Umbilical cord (tissue), 2 donors: ENCODE results near the gene FAM43A. TPM values are rescaled to one million over a fixed set of nuclear protein-coding genes. Genes with fewer than 3 reads are reported as not detected.

Source experiments
- DNase-seq: peaks from one replicate; pipeline ENCODE4 v3.0.0-alpha.2; 2015; ENCODE audit warnings: low spot score
- total RNA-seq: library from RNA; depleted of rRNA; stranded (reverse); fragments of >200 nt; gene quantifications from one replicate; pipeline ENCODE4 v1.2.3, GENCODE V29; 2014; ENCODE audit warnings: low replicate concordance; ENCODE audit not compliant: insufficient read depth

Gene FAM43A
- total RNA-seq, 1 donor from 2014 or later: 31.8 TPM

GRCh38 chr3:194707147-194707540, 21.5 kb downstream of the FAM43A start:
- DNase-seq: no peak

DNA sequence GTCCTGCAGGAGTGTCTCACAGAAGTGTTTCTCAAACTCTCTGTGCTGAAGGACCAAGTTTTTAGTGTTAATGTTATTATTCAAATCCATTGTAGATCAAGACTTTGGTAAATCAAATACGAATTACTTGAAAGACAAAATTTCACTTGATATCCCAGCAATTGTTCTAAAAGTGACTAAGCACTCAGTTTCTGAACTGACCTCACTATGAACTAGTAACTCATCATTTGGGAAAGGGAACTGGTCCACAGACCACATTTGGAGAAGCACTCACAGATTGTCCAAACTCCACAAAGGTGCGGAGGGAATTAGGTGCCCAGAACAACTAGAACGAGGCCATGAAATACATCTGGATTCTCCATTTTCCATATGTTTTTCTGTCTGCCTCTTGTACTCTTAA, 25.6 kb downstream of the FAM43A start:
- no peak for DNase-seq

GRCh38 chr3:194711913-194712312, 26.2 kb downstream of the FAM43A start:
- DNase-seq: peak; percentile 74

- no peak for DNase-seq
These were observed 27.8 kb downstream of the FAM43A start for GRCh38 chr3:194713299-194714136.

DNA sequence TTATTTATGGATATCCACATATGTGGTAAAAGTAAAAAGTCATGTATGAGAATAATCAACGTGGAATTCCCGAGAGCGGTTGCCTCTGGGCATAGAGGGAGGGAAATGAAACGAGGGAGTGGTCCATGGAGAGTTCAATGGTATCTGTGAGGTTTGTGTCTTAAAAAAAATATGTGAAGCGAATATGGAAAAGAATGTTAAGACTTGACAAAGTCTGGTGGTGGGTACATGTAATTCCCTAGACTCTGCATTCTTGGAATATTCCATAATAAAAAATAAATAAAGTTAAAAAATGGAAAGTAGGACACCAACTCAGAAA, 28.4 kb downstream of the FAM43A start:
- DNase-seq: no peak

- no peak for DNase-seq
These were observed 28.9 kb downstream of the FAM43A start for GRCh38 chr3:194714564-194714963.

- no peak for DNase-seq
These were observed 29.5 kb downstream of the FAM43A start for GRCh38 chr3:194715022-194715800.

- DNase-seq: no peak
These were observed 32.4 kb downstream of the FAM43A start for GRCh38 chr3:194718079-194718478.

- DNase-seq: no peak
These were observed 34.4 kb downstream of the FAM43A start for GRCh38 chr3:194720048-194720447.

- DNase-seq: no peak
These were observed 38.3 kb downstream of the FAM43A start for GRCh38 chr3:194723846-194724618.

GRCh38 chr3:194725346-194725745, 39.7 kb downstream of the FAM43A start:
- DNase-seq: no peak

DNA sequence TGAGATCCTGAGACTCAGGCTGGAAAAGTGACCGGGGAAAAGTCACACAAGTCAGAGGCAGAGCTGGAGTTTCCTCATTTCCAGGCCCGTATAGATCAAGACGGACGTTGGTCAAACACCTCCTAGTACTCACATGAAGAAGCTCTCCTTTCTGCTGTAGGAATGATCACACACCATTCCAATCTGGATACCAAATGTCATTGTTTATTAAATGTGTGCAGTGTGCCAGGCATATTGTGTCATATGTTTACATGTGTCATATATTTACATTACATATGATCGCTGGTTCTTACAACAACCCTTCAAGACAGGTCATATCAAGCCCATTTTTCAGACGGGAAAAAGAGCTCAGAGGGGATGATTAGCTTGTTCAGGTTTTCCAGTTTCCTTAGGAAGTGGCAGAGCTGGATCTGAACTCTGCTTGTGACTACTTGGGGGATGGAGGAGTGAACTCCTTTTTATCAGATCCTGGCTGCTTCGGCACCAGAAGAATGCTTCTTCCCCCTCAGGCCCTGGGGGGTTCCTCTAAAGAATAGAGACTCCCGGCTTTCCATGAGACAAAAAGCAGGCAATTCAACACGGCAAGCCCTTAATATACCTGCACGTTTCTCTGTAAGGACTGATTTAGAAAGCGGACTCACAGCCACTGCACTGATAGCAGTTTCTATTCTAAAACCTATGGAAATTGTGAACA, 41.9 kb downstream of the FAM43A start:
- DNase-seq: no peak

DNA sequence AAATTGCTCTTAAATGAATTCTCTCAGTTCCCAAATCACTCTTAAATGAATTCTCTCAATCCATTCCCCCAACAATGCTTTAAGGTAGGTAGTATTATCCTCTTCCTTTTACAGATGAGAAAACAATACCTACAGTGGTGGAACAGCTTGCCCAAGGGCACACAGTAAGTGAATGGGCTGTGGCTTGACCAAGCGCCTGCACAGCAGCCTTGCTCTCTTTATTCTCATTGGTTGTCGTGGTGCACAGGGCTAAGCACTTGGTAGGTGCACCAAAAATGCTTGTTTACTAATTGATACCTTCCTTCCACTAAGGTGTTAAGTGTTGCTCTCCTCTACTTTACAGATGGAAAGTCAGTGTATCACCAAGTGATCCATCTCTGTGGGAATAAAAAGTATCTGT, 43.3 kb downstream of the FAM43A start:
- DNase-seq: no peak

- DNase-seq: peak; percentile 25
These were observed 44.7 kb downstream of the FAM43A start for GRCh38 chr3:194730365-194730764.

DNA sequence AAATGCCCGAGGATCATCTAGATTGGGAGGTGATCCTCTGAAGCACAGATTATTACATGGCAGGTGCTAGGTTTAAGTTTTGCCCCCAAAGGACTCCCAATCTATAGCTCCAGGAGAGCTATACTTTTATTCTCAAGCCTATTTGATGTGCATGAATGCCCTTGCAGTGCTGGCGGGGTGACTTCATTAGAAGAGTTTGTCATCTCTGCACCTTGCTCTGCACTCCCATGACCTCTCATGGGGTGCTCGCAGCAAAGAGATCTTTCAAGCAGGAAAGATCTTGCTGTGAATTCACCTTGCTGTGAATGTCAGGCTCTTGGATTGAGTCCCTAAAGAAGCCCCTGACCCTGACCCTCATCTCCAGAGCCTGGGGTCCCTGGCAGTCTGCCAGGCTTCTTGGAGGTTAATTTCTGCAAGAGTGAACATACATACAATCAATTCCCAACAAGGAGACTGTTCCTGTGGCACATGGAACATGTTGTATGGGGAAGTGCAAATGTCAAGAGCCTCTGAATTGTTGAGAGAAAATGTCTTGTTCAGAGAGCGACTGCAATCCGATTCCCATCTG, 45.9 kb downstream of the FAM43A start:
- no peak for DNase-seq

GRCh38 chr3:194732617-194733016, 46.9 kb downstream of the FAM43A start:
- DNase-seq: no peak

DNA sequence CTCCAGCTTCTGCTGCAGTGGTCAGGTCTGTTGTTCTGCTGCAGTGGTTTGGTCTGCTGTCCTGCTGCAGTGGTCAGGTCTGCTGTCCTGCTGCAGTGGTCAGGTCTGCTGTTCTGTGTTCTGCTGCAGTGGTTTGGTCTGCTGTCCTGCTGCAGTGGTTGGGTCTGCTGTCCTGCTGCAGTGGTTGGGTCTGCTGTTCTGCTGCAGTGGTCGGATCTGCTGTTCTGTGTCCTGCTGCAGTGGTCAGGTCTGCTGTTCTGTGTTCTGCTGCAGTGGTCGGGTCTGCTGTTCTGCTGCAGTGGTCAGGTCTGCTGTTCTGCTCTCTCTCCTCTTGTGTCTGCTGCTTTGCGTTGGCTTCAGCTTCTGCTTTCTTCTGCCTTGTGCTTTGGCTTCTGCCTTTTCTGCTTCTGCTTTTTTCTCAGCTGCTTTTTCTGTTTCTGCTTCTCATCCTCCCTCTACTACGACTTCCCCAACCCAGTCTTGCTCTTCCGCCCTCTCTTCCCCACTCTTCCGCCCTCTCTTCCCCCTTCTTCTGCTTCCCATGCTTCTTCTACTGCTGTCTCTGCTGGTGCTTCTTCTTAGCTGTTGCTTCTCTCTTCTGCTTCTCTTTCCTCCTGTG, 50.7 kb downstream of the FAM43A start:
- no peak for DNase-seq

DNA sequence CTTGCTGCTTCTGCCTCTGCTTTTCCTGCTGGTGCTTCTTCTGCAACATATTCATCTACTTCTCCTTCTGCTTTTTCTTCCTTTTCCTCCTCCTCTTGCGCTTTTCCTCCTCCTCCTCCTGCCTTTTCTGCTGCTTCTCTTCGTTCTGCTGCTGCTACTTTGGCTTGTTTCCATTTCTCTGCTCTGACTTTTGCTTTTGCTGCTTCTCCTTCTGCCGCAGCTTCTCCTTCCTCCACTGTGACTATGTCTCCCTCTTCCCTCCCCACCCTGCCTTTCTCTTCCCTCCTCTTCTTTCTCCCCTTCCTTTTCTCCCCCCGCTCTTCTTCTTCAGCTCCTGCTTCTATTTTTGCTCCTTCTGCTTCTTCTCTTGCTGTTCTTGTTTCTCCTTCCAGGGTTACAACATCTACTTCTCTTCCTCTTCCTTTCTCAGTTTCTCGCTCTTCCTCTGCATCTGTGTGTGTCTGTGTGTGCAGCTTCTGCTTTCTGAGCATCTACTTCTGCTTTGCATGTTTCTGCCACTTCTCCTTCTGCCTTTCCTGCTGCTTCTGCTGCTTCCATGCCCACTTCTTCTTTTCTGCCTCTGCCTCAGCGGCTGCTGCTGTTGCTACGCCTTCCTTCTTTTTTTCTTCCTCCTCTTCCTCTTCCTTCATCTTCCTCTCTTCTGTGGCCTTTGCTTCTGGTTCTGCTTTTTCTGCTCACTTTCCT, 51.4 kb downstream of the FAM43A start:
- DNase-seq: no peak
